ENCODE results near the gene HMGCL. TPM values are rescaled to one million over a fixed set of nuclear protein-coding genes. Genes with fewer than 3 reads are reported as not detected.

The HMGCL gene
- total RNA-seq, 1 donor from 2014 or later, result 20.7 TPM

GRCh38 chr1:23868557-23869016, 43.4 kb upstream of the HMGCL start:
- Histone ChIP-seq H3K4me3 (peak overlapping the region; percentile 60), H3K27ac (no peak overlapping the region), H3K4me2 (peak overlapping the region; percentile 46), H3F3A (ENCODE audit: low read depth) (no peaks in the 10 kb centered on the region), H2AFZ (replicated peaks) (peak overlapping the region; percentile 77), H3K4me1 (peaks cover 5% of the 10 kb centered on the region), H3K9ac (no peak overlapping the region), H3K36me3 (no peaks in the 10 kb centered on the region), H3K9me3 (ENCODE audit: low read depth) (no peaks in the 10 kb centered on the region), H3K79me2 (ENCODE audit: low read depth) (no peaks in the 10 kb centered on the region), H3K27me3 (peaks cover 45% of the 10 kb centered on the region), H4K20me1 (ENCODE audit: low read depth) (peaks cover 7% of the 10 kb centered on the region)
- no peaks in the 10 kb centered on the region for H3K9me3 Mint-ChIP-seq
- DNase-seq (ENCODE audit: low spot score), result no peak
- peak overlapping the region; percentile 88 for H3K4me3 Mint-ChIP-seq
- H3K4me1 Mint-ChIP-seq, result peaks cover 11% of the 10 kb centered on the region
- H3K27me3 Mint-ChIP-seq (ENCODE audit: insufficient read depth, low read depth), result peaks cover 28% of the 10 kb centered on the region
- H3K36me3 Mint-ChIP-seq, result no peaks in the 10 kb centered on the region
- TF ChIP-seq EZH2phosphoT487 (IDR thresholded peaks at IDR 0.05) (no peak), EZH2 (IDR thresholded peaks at IDR 0.05) (no peak)
- TF ChIP-seq, protein P1, sequence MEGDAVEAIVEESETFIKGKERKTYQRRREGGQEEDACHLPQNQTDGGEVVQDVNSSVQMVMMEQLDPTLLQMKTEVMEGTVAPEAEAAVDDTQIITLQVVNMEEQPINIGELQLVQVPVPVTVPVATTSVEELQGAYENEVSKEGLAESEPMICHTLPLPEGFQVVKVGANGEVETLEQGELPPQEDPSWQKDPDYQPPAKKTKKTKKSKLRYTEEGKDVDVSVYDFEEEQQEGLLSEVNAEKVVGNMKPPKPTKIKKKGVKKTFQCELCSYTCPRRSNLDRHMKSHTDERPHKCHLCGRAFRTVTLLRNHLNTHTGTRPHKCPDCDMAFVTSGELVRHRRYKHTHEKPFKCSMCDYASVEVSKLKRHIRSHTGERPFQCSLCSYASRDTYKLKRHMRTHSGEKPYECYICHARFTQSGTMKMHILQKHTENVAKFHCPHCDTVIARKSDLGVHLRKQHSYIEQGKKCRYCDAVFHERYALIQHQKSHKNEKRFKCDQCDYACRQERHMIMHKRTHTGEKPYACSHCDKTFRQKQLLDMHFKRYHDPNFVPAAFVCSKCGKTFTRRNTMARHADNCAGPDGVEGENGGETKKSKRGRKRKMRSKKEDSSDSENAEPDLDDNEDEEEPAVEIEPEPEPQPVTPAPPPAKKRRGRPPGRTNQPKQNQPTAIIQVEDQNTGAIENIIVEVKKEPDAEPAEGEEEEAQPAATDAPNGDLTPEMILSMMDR (IDR thresholded peaks at IDR 0.05), result no peak
- H3K27ac Mint-ChIP-seq, result peak overlapping the region; percentile 4

DNA sequence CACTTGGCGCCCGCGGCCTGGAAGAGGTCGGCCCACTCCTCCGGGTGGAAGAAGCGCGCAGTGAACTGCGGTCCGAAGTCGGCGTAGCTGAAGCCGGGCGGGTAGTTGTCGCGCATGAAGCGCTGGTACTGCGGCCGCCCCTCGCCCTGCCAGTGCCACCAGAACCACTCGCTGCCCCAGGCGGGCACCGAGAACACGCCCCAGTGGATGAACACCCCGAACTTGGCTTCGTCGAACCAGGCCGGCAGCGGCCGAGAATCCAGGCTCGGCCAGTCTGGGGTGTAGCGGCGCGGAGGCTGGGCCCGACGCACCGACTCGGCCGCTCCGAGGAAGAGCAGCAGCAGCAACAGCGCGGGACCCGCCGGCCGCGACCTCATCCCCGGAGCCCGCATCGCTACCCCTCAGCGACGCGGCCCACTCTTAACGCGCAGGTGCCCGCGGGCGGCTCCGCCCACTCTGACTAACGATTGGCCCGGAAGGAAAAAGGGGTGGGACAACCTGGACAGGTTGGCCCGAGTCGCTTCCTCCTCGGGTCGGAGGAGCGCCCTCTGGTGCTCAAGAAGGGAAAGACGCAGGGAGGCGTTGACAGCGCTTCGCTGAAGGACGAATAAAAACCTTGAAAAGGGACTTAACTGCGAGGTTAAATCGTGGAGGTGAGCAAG, 42.8 kb upstream of the HMGCL start, which contains the start of gene FUCA1:
Gene FUCA1 (minus strand): TSS at position 396 of the 662 bp plus-strand sequence. CDS start 4 bp downstream, at position 392.
- Histone ChIP-seq H4K20me1 (ENCODE audit: low read depth) (peaks cover 7% of the 10 kb centered on the region), H3K4me3 (peak within 1 kb of the TSS; percentile 60), H3K27me3 (peaks cover 45% of the 10 kb centered on the region), H3K27ac (no peak within 1 kb of the TSS), H3K9me3 (ENCODE audit: low read depth) (no peaks in the 10 kb centered on the region), H3F3A (ENCODE audit: low read depth) (no peaks in the 10 kb centered on the region), H3K36me3 (no peaks in the 10 kb centered on the region), H3K4me1 (peaks cover 5% of the 10 kb centered on the region), H3K79me2 (ENCODE audit: low read depth) (no peaks in the 10 kb centered on the region), H3K9ac (no peak within 1 kb of the TSS), H2AFZ (replicated peaks) (peak within 1 kb of the TSS; percentile 77), H3K4me2 (peak within 1 kb of the TSS; percentile 83)
- Mint-ChIP-seq H3K27ac (peak within 1 kb of the TSS; percentile 7), H3K4me1 (peaks cover 11% of the 10 kb centered on the region), H3K36me3 (no peaks in the 10 kb centered on the region), H3K27me3 (ENCODE audit: insufficient read depth, low read depth) (peaks cover 28% of the 10 kb centered on the region), H3K9me3 (no peaks in the 10 kb centered on the region), H3K4me3 (peak within 1 kb of the TSS; percentile 88)
- DNase-seq (ENCODE audit: low spot score), result peak; percentile 98
- TF ChIP-seq, protein P1 (IDR thresholded peaks at IDR 0.05), result peak; percentile 94
- TF ChIP-seq EZH2 (IDR thresholded peaks at IDR 0.05), result peak; percentile 68
- TF ChIP-seq EZH2phosphoT487 (IDR thresholded peaks at IDR 0.05), result peak; percentile 56

DNA sequence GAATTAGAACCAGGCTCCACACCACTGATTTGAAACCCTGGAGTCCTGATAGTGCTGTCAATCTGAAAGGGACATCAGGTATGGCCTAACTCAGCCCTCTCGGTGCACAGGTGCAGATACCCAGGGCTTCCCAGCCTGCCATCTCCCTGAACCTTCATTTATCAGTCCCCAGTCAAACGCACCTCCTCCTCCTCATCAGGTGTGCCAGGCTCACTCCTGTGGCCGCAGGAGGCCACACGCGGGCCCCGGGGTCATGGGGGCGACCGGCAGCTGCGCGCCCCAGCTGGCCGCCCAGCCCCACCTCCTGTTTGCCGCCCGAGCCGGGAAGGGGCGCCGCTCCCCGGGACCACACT, 42.3 kb upstream of the HMGCL start:
- TF ChIP-seq, protein P1 (IDR thresholded peaks at IDR 0.05), result no peak
- TF ChIP-seq EZH2phosphoT487 (IDR thresholded peaks at IDR 0.05), result no peak
- no peak for TF ChIP-seq EZH2 (IDR thresholded peaks at IDR 0.05)
- H3K27me3 Mint-ChIP-seq (ENCODE audit: insufficient read depth, low read depth), result peaks cover 28% of the 10 kb centered on the region
- peak overlapping the region; percentile 88 for H3K4me3 Mint-ChIP-seq
- no peaks in the 10 kb centered on the region for H3K36me3 ChIP-seq
- no peaks in the 10 kb centered on the region for H3F3A ChIP-seq (ENCODE audit: low read depth)
- no peaks in the 10 kb centered on the region for H3K9me3 Mint-ChIP-seq
- H3K27me3 ChIP-seq, result peaks cover 45% of the 10 kb centered on the region
- H3K27ac ChIP-seq, result no peak overlapping the region
- peak overlapping the region; percentile 60 for H3K4me3 ChIP-seq
- peak overlapping the region; percentile 65 for H2AFZ ChIP-seq (replicated peaks)
- no peak overlapping the region for H3K9ac ChIP-seq
- peaks cover 5% of the 10 kb centered on the region for H3K4me1 ChIP-seq
- H3K9me3 ChIP-seq (ENCODE audit: low read depth), result no peaks in the 10 kb centered on the region
- peak overlapping the region; percentile 83 for H3K4me2 ChIP-seq
- H4K20me1 ChIP-seq (ENCODE audit: low read depth), result peaks cover 7% of the 10 kb centered on the region
- peaks cover 11% of the 10 kb centered on the region for H3K4me1 Mint-ChIP-seq
- H3K79me2 ChIP-seq (ENCODE audit: low read depth), result no peaks in the 10 kb centered on the region
- no peak overlapping the region for H3K27ac Mint-ChIP-seq
- DNase-seq (ENCODE audit: low spot score), result no peak
- no peaks in the 10 kb centered on the region for H3K36me3 Mint-ChIP-seq

Measured in neural progenitor cell (in vitro differentiated cells).